Stomach smooth muscle (tissue), 2 donors: ENCODE data around the gene CISD1.

Experiments used
- H3K27ac ChIP-seq: one replicate; pipeline ENCODE4 v1.7.0; 2013; ENCODE audit warnings: mild to moderate bottlenecking, low read length, inconsistent platforms
- H3K27me3 ChIP-seq, 2 donors: one replicate each; pipeline ENCODE4 v1.7.0; 2013; ENCODE audit warnings: low read length in 2 of 2; ENCODE audit not compliant: insufficient read depth in 2 of 2, control insufficient read depth in 1 of 2
- H3K36me3 ChIP-seq, 2 donors: one replicate each; pipeline ENCODE4 v1.7.0; 2013; ENCODE audit warnings: low read length in 2 of 2; ENCODE audit not compliant: control insufficient read depth in 2 of 2, insufficient read depth in 2 of 2
- H3K4me1 ChIP-seq: one replicate; pipeline ENCODE4 v1.7.0; 2013; ENCODE audit warnings: low read length; ENCODE audit not compliant: control insufficient read depth, insufficient read depth
- H3K4me3 ChIP-seq, 2 donors: one replicate each; pipeline ENCODE4 v1.7.0; 2013; ENCODE audit warnings: low read length in 2 of 2
- H3K9ac ChIP-seq, 2 donors: one replicate each; pipeline ENCODE4 v1.7.0; 2013; ENCODE audit warnings: low read length in 2 of 2, mild to moderate bottlenecking in 1 of 2
- H3K9me3 ChIP-seq, 2 donors: one replicate each; pipeline ENCODE4 v1.7.0; 2013; ENCODE audit warnings: low read length in 2 of 2; ENCODE audit not compliant: control insufficient read depth in 2 of 2
- donor health status: healthy.
- donor health status: Pancreatic carcinoma.

The CISD1 gene

GRCh38 chr10:58335306-58336005, 66.5 kb downstream of the CISD1 start:
- Histone ChIP-seq H3K36me3 (no peaks in the 10 kb centered on the region), H3K4me1 (peaks cover 2% of the 10 kb centered on the region), H3K27ac (no peak overlapping the region), H3K4me3 (peak overlapping the region; percentile 81 to 86), H3K27me3 (no peaks in the 10 kb centered on the region), H3K9ac (peak overlapping the region; percentile 71 to 84), H3K9me3 (no peaks in the 10 kb centered on the region)

GRCh38 chr10:58336242-58336641, 67.3 kb downstream of the CISD1 start:
- H3K9me3 ChIP-seq: no peaks in the 10 kb centered on the region
- H3K4me1 ChIP-seq: peaks cover 2% of the 10 kb centered on the region
- H3K27ac ChIP-seq: no peak overlapping the region
- no peaks in the 10 kb centered on the region for H3K36me3 ChIP-seq
- no peaks in the 10 kb centered on the region for H3K27me3 ChIP-seq
- peak overlapping the region; percentile 81 to 86 for H3K4me3 ChIP-seq
- H3K9ac ChIP-seq: peak overlapping the region in 1 of 2 donors; percentile 71
